ENCODE data around the gene CDHR5. TPM values are rescaled to one million over a fixed set of nuclear protein-coding genes. Genes with fewer than 3 reads are reported as not detected.

CDHR5 gene
- total and polyA plus RNA-seq, 9 of the 15 experiments (the other 6 are each of a cell fraction or from before 2014, with no cell fraction given): 0.16 TPM; not detected in 8

- TF ChIP-seq ZBTB40 (IDR thresholded peaks at IDR 0.05) (peak; percentile 85), ZBTB40 (CRISPR knock-in tag; IDR thresholded peaks at IDR 0.05) (no peak), FOXM1 (IDR thresholded peaks at IDR 0.05; ENCODE audit: low read depth) (no peak), FOXM1 (CRISPR knock-in tag; IDR thresholded peaks at IDR 0.05; ENCODE audit: low read depth) (no peak), SAFB2 (IDR thresholded peaks at IDR 0.05; ENCODE audit: borderline replicate concordance, low read depth, low read length, severe bottlenecking) (no peak), ZBTB11 (CRISPR knock-in tag; IDR thresholded peaks at IDR 0.05) (peak in 1 of 3 experiments; percentile 86; a peak in 2 of 6 replicates), ZNF277 (CRISPR knock-in tag; IDR thresholded peaks at IDR 0.05; ENCODE audit: borderline replicate concordance) (no peak), CBFB (CRISPR knock-in tag; IDR thresholded peaks at IDR 0.05) (no peak), MLX (CRISPR knock-in tag; conservative IDR thresholded peaks at IDR 0.05) (no peak), KAT7 (CRISPR knock-in tag; IDR thresholded peaks at IDR 0.05; ENCODE audit: borderline replicate concordance) (0 out of 2 replicates have a peak, but pooled peaks have one; percentile 40)
Measured at GRCh38 chr11:615504-616319, 9.0 kb downstream of the CDHR5 start, which contains the start of gene IRF7 (continued).
